Measurements from ENCODE around the gene GTF2I.

- TF ChIP-seq, protein P1, sequence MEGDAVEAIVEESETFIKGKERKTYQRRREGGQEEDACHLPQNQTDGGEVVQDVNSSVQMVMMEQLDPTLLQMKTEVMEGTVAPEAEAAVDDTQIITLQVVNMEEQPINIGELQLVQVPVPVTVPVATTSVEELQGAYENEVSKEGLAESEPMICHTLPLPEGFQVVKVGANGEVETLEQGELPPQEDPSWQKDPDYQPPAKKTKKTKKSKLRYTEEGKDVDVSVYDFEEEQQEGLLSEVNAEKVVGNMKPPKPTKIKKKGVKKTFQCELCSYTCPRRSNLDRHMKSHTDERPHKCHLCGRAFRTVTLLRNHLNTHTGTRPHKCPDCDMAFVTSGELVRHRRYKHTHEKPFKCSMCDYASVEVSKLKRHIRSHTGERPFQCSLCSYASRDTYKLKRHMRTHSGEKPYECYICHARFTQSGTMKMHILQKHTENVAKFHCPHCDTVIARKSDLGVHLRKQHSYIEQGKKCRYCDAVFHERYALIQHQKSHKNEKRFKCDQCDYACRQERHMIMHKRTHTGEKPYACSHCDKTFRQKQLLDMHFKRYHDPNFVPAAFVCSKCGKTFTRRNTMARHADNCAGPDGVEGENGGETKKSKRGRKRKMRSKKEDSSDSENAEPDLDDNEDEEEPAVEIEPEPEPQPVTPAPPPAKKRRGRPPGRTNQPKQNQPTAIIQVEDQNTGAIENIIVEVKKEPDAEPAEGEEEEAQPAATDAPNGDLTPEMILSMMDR (IDR thresholded peaks at IDR 0.05; ENCODE audit: borderline replicate concordance, extremely low read depth, low read length, poor library complexity, severe bottlenecking): no peak
- no peak for TF ChIP-seq EZH2 (IDR thresholded peaks at IDR 0.05; ENCODE audit: borderline replicate concordance, low read depth, low read length, severe bottlenecking)
These were observed 35.2 kb upstream of the GTF2I start for GRCh38 chr7:74622228-74622749.
